HepG2 (cell line): ENCODE measurements around the gene MYH9. TPM values are rescaled to one million over a fixed set of nuclear protein-coding genes. Genes with fewer than 3 reads are reported as not detected.

Source experiments
- ASH2L ChIP-seq: fragments of 300-600, 200-600 bp; sonication (generic); IDR thresholded peaks from 2 replicates; pipeline ENCODE4 v1.7.0; 2017; ENCODE audit warnings: low read depth, mild to moderate bottlenecking, moderate library complexity, mixed read lengths, low read length; ENCODE audit not compliant: insufficient read length
- BRCA1 ChIP-seq: sonication (generic); formaldehyde crosslinking; IDR thresholded peaks from 2 replicates; pipeline ENCODE4 v1.4.0; 2020; ENCODE audit warnings: missing genetic modification reagents
- CEBPB ChIP-seq: IDR thresholded peaks from 2 replicates; pipeline ENCODE4 v1.6.1; 2011; ENCODE audit warnings: low read depth, low read length, improper control_type of control experiment, borderline replicate concordance
- ETV6 ChIP-seq: sonication (generic); formaldehyde crosslinking; conservative IDR thresholded peaks from 2 replicates; pipeline ENCODE4 v1.4.0; 2020; ENCODE audit warnings: missing genetic modification reagents
- FOXC1 ChIP-seq: sonication (generic); formaldehyde crosslinking; IDR thresholded peaks from 2 replicates; pipeline ENCODE4 v1.8.0; 2022; ENCODE audit warnings: mild to moderate bottlenecking, missing genetic modification reagents, borderline replicate concordance
- HDAC6 ChIP-seq: fragments of 200-600 bp; sonication (generic); IDR thresholded peaks from 2 replicates; pipeline ENCODE4 v1.7.0; 2017; ENCODE audit warnings: mild to moderate bottlenecking, antibody characterized with exemption, low read length, low read depth
- MTF1 ChIP-seq: sonication (generic); formaldehyde crosslinking; IDR thresholded peaks from 2 replicates; pipeline ENCODE4 v1.5.0; 2020; ENCODE audit warnings: missing genetic modification reagents
- NFKBIZ ChIP-seq: IDR thresholded peaks from 2 replicates; pipeline ENCODE4 v1.6.1; 2018; ENCODE audit warnings: missing genetic modification reagents, missing compliant biosample characterization
- NR2F6 ChIP-seq, 2 experiments: IDR thresholded peaks; 2 replicates each; pipeline ENCODE4 v1.6.1; 2016; ENCODE audit warnings: antibody characterized with exemption in 1 of 2, mild to moderate bottlenecking in 1 of 2
- RBM39 ChIP-seq: fragments of 200-400 bp; formaldehyde crosslinking; IDR thresholded peaks from one replicate; pipeline ENCODE4 v1.6.1; 2018; ENCODE audit warnings: antibody characterized with exemption, mild to moderate bottlenecking, low read depth, low read length; ENCODE audit not compliant: poor library complexity, severe bottlenecking
- SSRP1 ChIP-seq: IDR thresholded peaks from 2 replicates; pipeline ENCODE4 v1.6.1; 2016; ENCODE audit warnings: control low read depth
- TARDBP ChIP-seq: sonication (generic); formaldehyde crosslinking; IDR thresholded peaks from 2 replicates; pipeline ENCODE4 v1.8.0; 2022; ENCODE audit warnings: mild to moderate bottlenecking, missing genetic modification reagents
- TBL1XR1 ChIP-seq: fragments of 150-350 bp; IDR thresholded peaks from 2 replicates; pipeline ENCODE4 v1.6.1; 2014; ENCODE audit warnings: borderline replicate concordance, low read length; ENCODE audit not compliant: partially characterized antibody
- TERF1 ChIP-seq: sonication (generic); formaldehyde crosslinking; IDR thresholded peaks from 2 replicates; pipeline ENCODE4 v1.8.0; 2022; ENCODE audit warnings: mild to moderate bottlenecking, missing genetic modification reagents, moderate library complexity
- THAP7 ChIP-seq: sonication (generic); formaldehyde crosslinking; IDR thresholded peaks from 2 replicates; pipeline ENCODE4 v1.8.1; 2023; ENCODE audit warnings: mild to moderate bottlenecking, missing genetic modification reagents
- ZBTB20 ChIP-seq: sonication (generic); formaldehyde crosslinking; IDR thresholded peaks from 2 replicates; pipeline ENCODE4 v1.8.1; 2023; ENCODE audit warnings: missing genetic modification reagents, low read depth, mild to moderate bottlenecking, borderline replicate concordance
- ZNF224 ChIP-seq: sonication (generic); formaldehyde crosslinking; IDR thresholded peaks from 2 replicates; pipeline ENCODE4 v1.5.0; 2020; ENCODE audit warnings: mild to moderate bottlenecking, missing genetic modification reagents
- ZNF235 ChIP-seq: sonication (generic); formaldehyde crosslinking; IDR thresholded peaks from 2 replicates; pipeline ENCODE4 v1.8.1; 2023; ENCODE audit warnings: mild to moderate bottlenecking, missing genetic modification reagents, borderline replicate concordance
- ZNF3 ChIP-seq: IDR thresholded peaks from 2 replicates; pipeline ENCODE4 v1.7.0; 2017; ENCODE audit warnings: inconsistent platforms
- ZNF343 ChIP-seq: sonication (generic); formaldehyde crosslinking; IDR thresholded peaks from 2 replicates; pipeline ENCODE4 v1.4.0; 2020; ENCODE audit warnings: mild to moderate bottlenecking, missing genetic modification reagents
- ZNF629 ChIP-seq: sonication (generic); formaldehyde crosslinking; conservative IDR thresholded peaks from 2 replicates; pipeline ENCODE4 v1.5.0; 2020; ENCODE audit warnings: missing genetic modification reagents
- ZNF674 ChIP-seq: sonication (generic); formaldehyde crosslinking; IDR thresholded peaks from 2 replicates; pipeline ENCODE4 v1.5.0; 2020; ENCODE audit warnings: low read depth, mild to moderate bottlenecking, missing genetic modification reagents
- ZNF75D ChIP-seq: sonication (generic); formaldehyde crosslinking; IDR thresholded peaks from 2 replicates; pipeline ENCODE4 v1.8.1; 2023; ENCODE audit warnings: missing genetic modification reagents, mild to moderate bottlenecking, borderline replicate concordance
- ZNF792 ChIP-seq: IDR thresholded peaks from 2 replicates; pipeline ENCODE4 v1.6.1; 2016
- ZSCAN25 ChIP-seq: sonication (generic); formaldehyde crosslinking; IDR thresholded peaks from 2 replicates; pipeline ENCODE4 v1.8.0; 2022; ENCODE audit warnings: mild to moderate bottlenecking, missing genetic modification reagents
- polyA plus RNA-seq, 8 experiments: library from polyadenylated mRNA; depleted of rRNA in 3 of 8; stranded (reverse) in 7 of 8; unstranded in 1 of 8; fragments of >200 nt; fragmentation: Illumina TruSeq in 4 of 8; extraction: Trizol in 4 of 8; gene quantifications; 2 replicates each; pipeline versions ENCODE4 v1.2.1 to v1.2.3, GENCODE V29; 2011 to 2016; ENCODE audit warnings: low read depth in 4 of 8, missing spikeins in 1 of 8, mixed read lengths in 1 of 8; ENCODE audit not compliant: insufficient read depth in 1 of 8
- total RNA-seq, 5 experiments: library from RNA; depleted of rRNA; stranded (reverse); fragments of >200 nt; fragmentation: Illumina TruSeq; extraction: Trizol; gene quantifications; 2 replicates each; pipeline ENCODE4 v1.2.3, GENCODE V29; 2016; ENCODE audit warnings: low read depth in 1 of 5
- TF ChIP-seq, protein P1 (sequence below): sonication (generic); formaldehyde crosslinking; IDR thresholded peaks from 2 replicates; pipeline ENCODE4 v1.5.1; 2020; ENCODE audit warnings: mild to moderate bottlenecking, missing genetic modification reagents

The MYH9 gene
- total and polyA plus RNA-seq, 2 of the 13 experiments (the other 11 are each of a cell fraction or from before 2014, with no cell fraction given): 50.7 to 98.5 TPM

GRCh38 chr22:36351921-36352802 lies 35.6 kb downstream of the MYH9 start (continued):
- TF ChIP-seq, protein P1, sequence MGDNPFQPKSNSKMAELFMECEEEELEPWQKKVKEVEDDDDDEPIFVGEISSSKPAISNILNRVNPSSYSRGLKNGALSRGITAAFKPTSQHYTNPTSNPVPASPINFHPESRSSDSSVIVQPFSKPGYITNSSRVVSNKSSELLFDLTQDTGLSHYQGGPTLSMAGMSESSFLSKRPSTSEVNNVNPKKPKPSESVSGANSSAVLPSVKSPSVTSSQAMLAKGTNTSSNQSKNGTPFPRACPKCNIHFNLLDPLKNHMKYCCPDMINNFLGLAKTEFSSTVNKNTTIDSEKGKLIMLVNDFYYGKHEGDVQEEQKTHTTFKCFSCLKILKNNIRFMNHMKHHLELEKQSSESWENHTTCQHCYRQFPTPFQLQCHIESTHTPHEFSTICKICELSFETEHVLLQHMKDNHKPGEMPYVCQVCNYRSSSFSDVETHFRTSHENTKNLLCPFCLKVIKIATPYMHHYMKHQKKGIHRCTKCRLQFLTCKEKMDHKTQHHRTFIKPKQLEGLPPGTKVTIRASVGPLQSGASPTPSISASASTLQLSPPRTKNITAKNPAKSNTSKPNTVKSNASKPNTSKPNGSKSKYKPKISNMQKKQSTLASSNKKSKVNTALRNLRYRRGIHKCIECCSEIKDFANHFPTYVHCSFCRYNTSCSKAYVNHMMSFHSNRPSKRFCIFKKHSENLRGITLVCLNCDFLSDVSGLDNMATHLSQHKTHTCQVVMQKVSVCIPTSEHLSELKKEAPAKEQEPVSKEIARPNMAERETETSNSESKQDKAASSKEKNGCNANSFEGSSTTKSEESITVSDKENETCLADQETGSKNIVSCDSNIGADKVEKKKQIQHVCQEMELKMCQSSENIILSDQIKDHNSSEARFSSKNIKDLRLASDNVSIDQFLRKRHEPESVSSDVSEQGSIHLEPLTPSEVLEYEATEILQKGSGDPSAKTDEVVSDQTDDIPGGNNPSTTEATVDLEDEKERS (CRISPR knock-in tag): no peak; the same call in 1 of the 2 replicates
- TF ChIP-seq ZNF629 (CRISPR knock-in tag) (peak; percentile 24; the same call in 1 of the 2 replicates), TERF1 (CRISPR knock-in tag) (no peak), RBM39 (peak; percentile 85), CEBPB (peak; percentile 39; the same call in 1 of the 2 replicates), ETV6 (CRISPR knock-in tag) (peak; percentile 54; the same call in 1 of the 2 replicates), BRCA1 (CRISPR knock-in tag) (no peak), ZNF75D (CRISPR knock-in tag) (no peak), ZNF674 (CRISPR knock-in tag) (no peak), FOXC1 (CRISPR knock-in tag) (no peak; the same call in 1 of the 2 replicates), MTF1 (CRISPR knock-in tag) (no peak), ASH2L (peak; percentile 12), NR2F6 (IDR thresholded peaks at IDR 0.05) (no peak), NR2F6 (CRISPR knock-in tag; IDR thresholded peaks at IDR 0.05) (peak; percentile 75), HDAC6 (no peak), ZNF224 (CRISPR knock-in tag) (0 out of 2 replicates have a peak, but pooled peaks have one; percentile 77), TBL1XR1 (no peak), ZBTB20 (peak; percentile 62; the same call in 1 of the 2 replicates), TARDBP (CRISPR knock-in tag) (no peak), ZNF792 (CRISPR knock-in tag) (no peak; the same call in 1 of the 2 replicates), ZNF235 (0 out of 2 replicates have a peak, but pooled peaks have one; percentile 58), NFKBIZ (CRISPR knock-in tag) (no peak), SSRP1 (CRISPR knock-in tag) (peak; percentile 78), ZNF343 (CRISPR knock-in tag) (no peak), ZSCAN25 (CRISPR knock-in tag) (no peak), ZNF3 (CRISPR knock-in tag) (no peak), THAP7 (no peak)
